ENCODE measurements around the gene CLDN18.

GRCh38 chr3:138027821-138028220, 17.9 kb downstream of the CLDN18 start:
- no peak for TF ChIP-seq EP300 (IDR thresholded peaks at IDR 0.05)
- TF ChIP-seq CTCF (IDR thresholded peaks at IDR 0.05): no peak
- TF ChIP-seq POLR2A (IDR thresholded peaks at IDR 0.05; ENCODE audit: low read depth): no peak

Data from esophagus muscularis mucosa (tissue), 4 donors.